Measurements from ENCODE around the gene DNAJB2. TPM values are rescaled to one million over a fixed set of nuclear protein-coding genes. Genes with fewer than 3 reads are reported as not detected.
A peak's percentile ranks its signal among the peaks of the same experiment; 100 is the strongest.

DNAJB2 gene
- total RNA-seq, 4 donors from 2014 or later = 22.7 to 95.0 (median 54.3) TPM

DNA sequence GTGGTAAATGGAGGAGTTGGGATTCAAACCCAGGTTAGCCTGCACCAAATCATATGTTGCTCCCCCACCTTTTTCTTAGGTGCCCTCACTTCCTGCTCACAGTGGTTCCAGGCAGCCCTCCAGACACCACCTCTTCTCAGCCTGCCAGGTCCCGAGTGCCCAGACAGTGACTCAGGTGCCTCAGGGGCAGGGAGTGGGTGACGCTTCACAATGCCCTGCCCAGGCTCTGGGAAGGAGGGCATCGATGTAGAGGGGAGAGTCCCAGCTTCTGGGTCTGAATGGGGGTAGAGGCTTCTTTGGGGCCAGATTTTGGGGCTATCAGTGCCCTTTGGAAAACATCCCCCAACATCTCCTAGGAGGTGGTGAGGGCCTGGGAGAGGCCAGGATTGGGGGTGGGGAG lies 5.2 kb upstream of the DNAJB2 start:
- in situ Hi-C loops (cut with MboI; ENCODE audit: low pct_ligation_motif_present in 1 of 4, low pct_unique_long_range_greater_than_20kb in 1 of 4, low sequenced_read_pairs in 3 of 4) = no loop called here
- H3K27ac ChIP-seq = peak overlapping the region in 2 of 4 donors; percentile 46 to 62
- H3K9me3 ChIP-seq = no peaks in the 10 kb centered on the region

DNA sequence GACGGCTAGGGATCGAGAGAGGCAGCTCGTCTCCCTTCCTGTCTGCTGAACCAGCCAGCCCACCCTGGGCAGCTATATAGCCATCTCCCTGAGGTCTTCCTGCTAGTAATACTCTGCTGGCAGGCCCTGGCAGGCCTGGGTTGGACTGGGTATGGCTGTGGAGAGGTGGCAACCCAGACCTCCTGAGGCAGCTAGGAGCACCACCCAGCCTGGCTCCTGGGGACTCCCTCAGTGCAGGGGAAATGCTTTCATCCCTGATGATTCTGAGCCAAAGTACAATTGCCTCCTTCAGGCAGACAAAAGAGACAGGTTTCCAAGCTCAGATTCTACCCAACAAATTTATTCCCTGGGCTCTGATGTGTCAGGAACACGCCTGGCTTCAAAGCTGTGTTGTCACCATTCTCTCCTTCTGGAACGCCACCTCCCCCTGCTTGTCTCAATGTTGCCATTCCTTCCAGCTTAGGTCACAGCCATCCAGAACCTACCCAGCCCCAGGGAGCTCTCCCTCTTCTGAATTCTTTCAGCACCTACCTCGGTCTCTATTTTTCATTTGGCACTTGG lies 4.7 kb upstream of the DNAJB2 start:
- intact Hi-C loops (cut with DNase I; ENCODE audit: low total_unique reads) = no loop called here
- Histone ChIP-seq H3K9me3 (no peaks in the 10 kb centered on the region), H3K36me3 (no peaks in the 10 kb centered on the region), H3K4me1 (peaks cover 11 to 17% (median 14%) of the 10 kb centered on the region in 4 donors), H3K27me3 (no peaks in the 10 kb centered on the region), H3K4me3 (no peak overlapping the region), H3K27ac (peak overlapping the region in 3 of 4 donors; percentile 14 to 62 (median 46))
- 41 to 63% methylated on average over 3 to 6 of the region's 6 CpGs for WGBS, 2 donors (ENCODE audit: low coverage in 1 of 2)
- in situ Hi-C loops (cut with MboI; ENCODE audit: low pct_ligation_motif_present in 1 of 4, low pct_unique_long_range_greater_than_20kb in 1 of 4, low sequenced_read_pairs in 3 of 4) = no loop called here
- TF ChIP-seq POLR2AphosphoS5 (IDR thresholded peaks at IDR 0.05) (no peak), POLR2A (IDR thresholded peaks at IDR 0.05) (no peak)
- no peak for DNase-seq

More for the DNA sequence above, 5.2 kb upstream of the DNAJB2 start:
- Histone ChIP-seq H3K27me3 (no peaks in the 10 kb centered on the region), H3K4me1 (peaks cover 11 to 20% (median 14%) of the 10 kb centered on the region in 4 donors), H3K4me3 (no peak overlapping the region), H3K36me3 (no peaks in the 10 kb centered on the region)
- intact Hi-C loops (cut with DNase I; ENCODE audit: low total_unique reads) = no loop called here
- 0 to 85% methylated on average over 1 to 3 of the region's 3 CpGs for WGBS, 2 donors (ENCODE audit: low coverage in 1 of 2)
- TF ChIP-seq EP300 (IDR thresholded peaks at IDR 0.05; ENCODE audit: low read depth) (no peak), POLR2A (IDR thresholded peaks at IDR 0.05) (no peak), POLR2AphosphoS5 (IDR thresholded peaks at IDR 0.05) (no peak)
- TF ChIP-seq, protein P1, sequence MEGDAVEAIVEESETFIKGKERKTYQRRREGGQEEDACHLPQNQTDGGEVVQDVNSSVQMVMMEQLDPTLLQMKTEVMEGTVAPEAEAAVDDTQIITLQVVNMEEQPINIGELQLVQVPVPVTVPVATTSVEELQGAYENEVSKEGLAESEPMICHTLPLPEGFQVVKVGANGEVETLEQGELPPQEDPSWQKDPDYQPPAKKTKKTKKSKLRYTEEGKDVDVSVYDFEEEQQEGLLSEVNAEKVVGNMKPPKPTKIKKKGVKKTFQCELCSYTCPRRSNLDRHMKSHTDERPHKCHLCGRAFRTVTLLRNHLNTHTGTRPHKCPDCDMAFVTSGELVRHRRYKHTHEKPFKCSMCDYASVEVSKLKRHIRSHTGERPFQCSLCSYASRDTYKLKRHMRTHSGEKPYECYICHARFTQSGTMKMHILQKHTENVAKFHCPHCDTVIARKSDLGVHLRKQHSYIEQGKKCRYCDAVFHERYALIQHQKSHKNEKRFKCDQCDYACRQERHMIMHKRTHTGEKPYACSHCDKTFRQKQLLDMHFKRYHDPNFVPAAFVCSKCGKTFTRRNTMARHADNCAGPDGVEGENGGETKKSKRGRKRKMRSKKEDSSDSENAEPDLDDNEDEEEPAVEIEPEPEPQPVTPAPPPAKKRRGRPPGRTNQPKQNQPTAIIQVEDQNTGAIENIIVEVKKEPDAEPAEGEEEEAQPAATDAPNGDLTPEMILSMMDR (IDR thresholded peaks at IDR 0.05) = no peak
- DNase-seq = no peak

DNA sequence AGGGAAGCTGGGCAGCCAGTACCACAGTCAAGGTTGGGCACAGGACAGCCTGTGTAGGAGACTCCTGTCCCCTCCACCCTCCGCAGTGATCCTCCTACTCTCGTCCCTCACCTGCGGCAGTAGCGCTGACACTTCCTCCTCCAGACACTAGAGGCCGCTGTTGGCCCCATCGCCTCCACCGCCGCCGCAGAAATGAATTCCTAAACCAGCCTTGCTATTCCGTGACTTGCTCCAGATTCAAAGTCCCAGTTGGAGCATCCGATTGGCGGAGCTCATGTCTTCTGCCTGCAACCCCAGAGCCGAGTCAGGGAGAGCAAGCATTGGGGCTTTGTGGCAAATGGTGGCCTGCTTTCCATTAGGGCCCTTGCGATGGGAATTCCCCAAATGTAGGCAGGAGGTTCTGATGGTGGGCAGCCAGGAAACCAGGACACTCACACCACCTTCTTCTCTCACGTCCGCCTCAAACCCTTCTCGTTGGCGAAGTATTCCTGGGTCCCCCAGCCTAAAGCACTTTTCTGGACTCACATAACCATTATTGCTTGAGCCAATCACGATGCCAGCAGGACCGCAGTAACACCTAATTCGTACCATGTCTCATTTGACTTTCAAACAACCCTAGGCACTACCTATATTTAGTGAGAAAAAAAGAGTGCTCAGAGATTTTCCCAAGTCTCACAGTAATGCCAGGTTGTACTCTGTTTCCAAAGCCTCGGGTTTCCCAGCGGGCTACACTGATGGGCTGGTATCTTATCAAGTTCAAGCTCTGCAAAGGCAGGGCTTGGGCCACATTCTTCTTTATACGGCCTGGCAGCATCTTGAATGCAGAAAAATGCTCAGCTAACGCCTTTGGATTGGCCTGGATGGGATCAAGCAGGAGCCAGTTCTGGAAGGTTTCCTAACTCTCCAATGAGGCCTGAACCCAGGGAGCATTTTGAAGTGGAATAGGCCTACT lies 1.2 kb upstream of the DNAJB2 start:
- in situ Hi-C loops (cut with MboI; ENCODE audit: low pct_ligation_motif_present in 1 of 4, low pct_unique_long_range_greater_than_20kb in 1 of 4, low sequenced_read_pairs in 3 of 4) = loop anchor here in 1 of 4 donors (25.0 kb wide), 1 partner anchor 116 kb away; the partner anchor contains the start of genes NHEJ1 and SLC23A3
- peak overlapping the region in 1 of 4 donors; percentile 8 for H3K4me3 ChIP-seq

DNA sequence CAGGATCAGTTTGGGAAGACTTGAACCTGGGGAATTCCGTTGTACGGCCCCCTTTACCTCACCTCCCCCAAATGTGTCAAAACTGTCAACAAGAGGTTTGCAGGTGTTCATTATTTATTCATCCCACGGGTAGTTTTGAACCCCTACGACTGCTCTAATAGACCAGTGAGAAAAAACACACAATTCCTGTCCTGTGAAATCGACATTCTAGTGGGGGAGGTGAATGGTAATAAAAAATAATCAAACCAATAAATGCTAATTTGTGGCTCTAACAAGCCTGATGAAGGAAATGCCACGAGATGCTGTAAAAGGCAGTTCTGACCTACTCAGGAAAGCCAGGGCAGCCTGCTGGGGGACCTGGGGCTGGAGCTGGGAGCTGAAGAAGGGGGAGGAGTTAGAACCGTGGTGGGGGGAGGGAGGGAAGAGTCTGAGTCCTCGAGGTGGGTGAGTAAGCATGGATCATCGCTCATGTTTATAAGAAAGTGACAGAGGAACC lies 463 bp upstream of the DNAJB2 start:
- DNase-seq = no peak
- Histone ChIP-seq H3K36me3 (peaks cover 0 to 3% (median 0%) of the 10 kb centered on the region in 4 donors), H3K27me3 (no peaks in the 10 kb centered on the region), H3K4me3 (peak overlapping the region in 3 of 4 donors; percentile 53 to 76 (median 61)), H3K9me3 (no peaks in the 10 kb centered on the region), H3K27ac (peak overlapping the region; percentile 94 to 98 (median 98)), H3K4me1 (peaks cover 16 to 29% (median 23%) of the 10 kb centered on the region in 4 donors)
- intact Hi-C loops (cut with DNase I; ENCODE audit: low total_unique reads) (no loop called here), in situ Hi-C loops (cut with MboI; ENCODE audit: low pct_ligation_motif_present in 1 of 4, low pct_unique_long_range_greater_than_20kb in 1 of 4, low sequenced_read_pairs in 3 of 4) (loop anchor here in 1 of 4 donors (25.0 kb wide), 1 partner anchor 116 kb away; the partner anchor contains the start of genes NHEJ1 and SLC23A3)
- TF ChIP-seq, protein P1 (IDR thresholded peaks at IDR 0.05) = no peak
- no peak for TF ChIP-seq EP300 (IDR thresholded peaks at IDR 0.05; ENCODE audit: low read depth)
- TF ChIP-seq POLR2A (IDR thresholded peaks at IDR 0.05) = no peak
- TF ChIP-seq POLR2AphosphoS5 (IDR thresholded peaks at IDR 0.05) = no peak
- WGBS, 2 donors (ENCODE audit: low coverage in 1 of 2) = 0 to 12% methylated on average over 1 to 9 of the region's 9 CpGs

More for the DNA sequence above, 1.2 kb upstream of the DNAJB2 start:
- peak; percentile 87 for DNase-seq
- H3K4me1 ChIP-seq = peaks cover 16 to 29% (median 23%) of the 10 kb centered on the region in 4 donors
- H3K27ac ChIP-seq = peak overlapping the region; percentile 94 to 98 (median 98)
- no peak for TF ChIP-seq POLR2A (IDR thresholded peaks at IDR 0.05)
- TF ChIP-seq, protein P1 (IDR thresholded peaks at IDR 0.05) = peak; percentile 96 to 100 (median 99)
- H3K9me3 ChIP-seq = no peaks in the 10 kb centered on the region
- H3K36me3 ChIP-seq = peaks cover 0 to 3% (median 0%) of the 10 kb centered on the region in 4 donors
- no peaks in the 10 kb centered on the region for H3K27me3 ChIP-seq
- WGBS, 2 donors (ENCODE audit: low coverage in 1 of 2) = 28% methylated on average over 25 of the region's 25 CpGs; no CpG with 5 or more reads in 1 of the 2 donors
- intact Hi-C loops (cut with DNase I; ENCODE audit: low total_unique reads) = loop anchor here (2.0 kb wide), 1 partner anchor 17 kb away; no protein-coding TSS in a partner anchor
